ENCODE data around the gene TEX35.

GRCh38 chr1:178536844-178537371, 24.0 kb downstream of the TEX35 start:
- TF ChIP-seq POLR2AphosphoS5 (IDR thresholded peaks at IDR 0.05; ENCODE audit: low read depth, low read length), result no peak
- no peak for TF ChIP-seq POLR2A (IDR thresholded peaks at IDR 0.05; ENCODE audit: low read depth, low read length)
- TF ChIP-seq TAF1 (IDR thresholded peaks at IDR 0.05; ENCODE audit: low read depth, low read length), result no peak
- TF ChIP-seq PAX5 (IDR thresholded peaks at IDR 0.05; ENCODE audit: insufficient read depth, low read length, severe bottlenecking), result no peak

All from GM12891 (cell line).